NCI-H1436 (cell line): ENCODE results near the gene ERG28.
"Not testable (repeated sequence)": the region's sequence is repeated elsewhere in the genome, so short reads cannot be mapped to it uniquely, and the experiment has no call there.

ENCODE experiments used
- DNase-seq: peaks from one replicate; lab custom pipeline; 2025; lab: John Stamatoyannopoulos, UW

Gene ERG28

DNA sequence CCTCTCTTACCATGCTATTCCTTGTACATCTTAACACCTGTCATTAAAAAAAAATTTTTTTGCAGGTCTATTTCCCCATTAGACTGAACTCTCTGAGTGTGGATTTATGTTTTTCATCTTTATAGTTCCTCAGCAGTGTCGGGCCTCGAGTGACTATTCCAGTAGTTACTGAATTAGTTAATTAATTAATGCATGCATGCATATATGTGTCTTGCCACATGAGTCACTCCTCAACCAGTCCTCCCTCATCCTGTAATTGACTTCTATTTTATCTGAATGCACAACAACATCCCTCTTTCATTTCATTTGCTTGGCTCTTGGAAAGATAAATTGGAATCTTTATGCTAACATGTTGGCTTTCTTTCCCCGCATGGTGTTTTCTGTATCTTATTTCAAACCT lies 35.6 kb downstream of the ERG28 start:
- DNase-seq, result no peak

DNA sequence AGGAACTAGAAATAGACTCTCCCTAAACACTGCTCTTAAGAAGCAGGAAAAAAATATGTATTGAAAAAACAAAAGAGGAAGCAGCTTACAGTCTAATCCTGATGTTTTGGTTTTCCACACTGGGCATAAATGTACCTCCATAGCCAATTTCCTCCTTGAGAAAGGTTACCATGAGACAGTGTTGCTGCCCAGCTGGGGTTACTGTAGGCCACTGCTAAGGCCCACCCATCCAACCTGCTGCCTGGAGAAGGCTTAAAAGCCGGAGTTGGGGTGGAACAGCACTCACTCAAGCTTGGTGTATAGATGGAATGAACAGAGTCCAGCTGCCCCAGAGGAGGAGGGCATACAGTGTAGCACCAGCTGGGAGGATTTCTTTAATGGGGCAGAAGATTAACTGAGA lies 41.1 kb downstream of the ERG28 start:
- no peak for DNase-seq

DNA sequence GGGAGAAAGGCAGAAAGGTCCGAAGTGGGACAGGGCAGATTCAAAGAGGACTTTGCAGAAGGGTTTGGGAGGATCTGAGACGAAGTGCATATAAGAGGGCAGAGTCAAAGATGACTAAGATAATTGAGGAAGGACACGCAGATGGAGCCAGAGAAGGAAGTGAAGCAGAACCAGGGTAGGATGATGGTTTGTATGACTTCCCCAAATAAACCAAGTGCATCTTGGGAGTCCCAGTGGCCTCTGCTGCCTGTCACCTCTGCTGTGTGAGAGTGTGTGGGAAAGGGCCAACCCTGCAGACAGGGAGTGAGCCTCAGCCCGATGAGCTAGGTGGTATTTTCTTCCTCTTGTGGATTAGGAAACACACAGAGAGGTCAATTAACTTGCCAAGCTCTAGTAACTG lies 45.5 kb downstream of the ERG28 start:
- no peak for DNase-seq

DNA sequence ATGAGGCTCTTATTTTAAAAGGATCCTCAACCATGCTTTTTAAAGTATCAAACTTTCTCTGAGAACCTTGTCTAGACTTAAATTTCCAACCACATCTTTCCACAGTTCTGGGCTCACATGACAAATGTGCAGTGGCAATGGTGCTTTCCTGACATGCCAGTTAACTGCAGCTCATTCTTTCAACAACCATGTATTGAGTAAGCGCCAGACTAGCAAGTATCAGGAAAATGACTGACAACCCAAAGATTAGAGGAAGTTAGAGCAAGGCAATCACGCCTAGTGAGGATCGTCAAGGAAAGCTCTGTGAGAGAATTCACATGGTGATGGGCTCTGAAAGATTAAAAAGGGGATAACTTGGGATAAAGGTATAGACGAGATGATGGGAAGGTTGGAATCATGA lies 46.5 kb downstream of the ERG28 start:
- DNase-seq, result no peak

DNA sequence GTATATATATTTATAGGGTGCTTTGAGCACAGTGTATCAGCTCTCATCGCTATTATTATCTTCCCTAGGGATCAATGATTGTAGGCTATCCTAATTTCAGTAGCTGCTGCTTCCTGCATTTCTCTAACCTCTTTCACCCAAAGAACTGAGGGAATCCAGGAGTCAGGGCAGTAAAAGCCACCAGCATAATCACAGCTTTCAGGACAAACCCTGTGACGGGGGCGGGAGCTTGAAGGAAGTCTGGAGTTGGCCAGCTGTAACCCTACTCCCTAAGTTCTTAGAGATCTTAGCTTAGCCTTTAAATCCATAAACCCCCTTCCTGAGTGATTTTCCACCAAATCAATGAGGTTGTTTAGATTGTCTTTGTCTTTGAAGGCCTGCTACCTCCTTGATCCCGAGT lies 48.5 kb downstream of the ERG28 start:
- no peak for DNase-seq

DNA sequence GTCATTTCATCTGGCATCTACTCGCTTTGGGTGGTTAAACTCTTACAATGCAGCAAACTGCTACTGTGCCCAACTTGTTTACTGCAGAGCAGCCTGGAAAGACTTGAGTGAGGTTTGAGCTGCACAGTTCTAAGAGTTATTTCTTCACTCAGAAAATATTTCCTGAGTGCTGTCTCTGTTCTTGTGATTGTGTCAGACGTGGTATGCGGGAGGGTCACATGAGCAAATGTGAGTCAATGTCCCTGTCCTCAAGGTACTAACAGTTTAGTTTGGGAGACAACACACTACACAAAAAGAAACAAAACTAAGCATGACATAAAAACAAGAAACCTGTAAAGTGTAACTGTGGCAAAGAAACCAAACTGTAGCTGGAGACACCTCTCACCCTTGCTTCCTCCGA lies 49.8 kb downstream of the ERG28 start:
- no peak for DNase-seq

DNA sequence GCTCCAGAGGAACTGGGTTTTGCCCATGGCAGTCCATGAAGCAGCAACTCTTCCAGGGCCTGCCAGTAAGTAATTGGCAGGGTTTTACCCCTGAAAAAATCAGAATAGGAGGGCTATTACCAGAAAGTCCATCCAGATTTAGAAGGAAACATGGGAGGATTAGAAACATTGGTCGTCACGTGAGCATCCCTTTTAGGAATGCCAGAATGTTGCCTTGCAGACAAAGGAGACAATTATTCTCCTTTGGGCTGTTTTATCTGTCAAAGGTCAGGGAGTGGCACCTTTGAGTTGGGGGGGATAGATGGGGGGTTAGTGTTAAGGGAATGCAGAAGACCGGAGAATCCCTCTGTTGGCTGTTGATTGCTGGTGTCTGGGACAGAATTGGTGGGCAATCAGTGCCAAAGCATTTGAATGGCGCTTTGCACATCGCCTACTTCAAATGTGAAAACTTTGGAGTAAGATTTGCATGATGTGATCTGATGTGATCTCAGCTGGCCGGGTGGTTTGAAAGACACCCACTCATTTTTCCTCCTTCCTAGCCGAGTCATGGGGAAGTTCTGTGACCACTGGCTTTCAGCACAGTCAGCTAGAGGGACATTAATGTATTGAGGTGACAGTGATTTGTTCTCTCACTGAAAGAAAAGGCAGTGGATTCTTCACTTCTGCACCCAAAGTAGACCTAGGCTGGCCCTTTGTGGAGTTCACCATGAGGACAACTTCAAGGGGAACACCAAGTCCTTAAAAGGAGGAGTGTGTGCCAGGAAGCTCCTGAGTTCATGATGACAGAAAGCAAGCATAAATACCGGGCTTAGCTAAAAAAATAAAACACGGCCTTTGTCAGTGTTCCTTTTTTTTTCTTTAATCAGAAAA lies 50.8 kb downstream of the ERG28 start:
- no peak for DNase-seq

DNA sequence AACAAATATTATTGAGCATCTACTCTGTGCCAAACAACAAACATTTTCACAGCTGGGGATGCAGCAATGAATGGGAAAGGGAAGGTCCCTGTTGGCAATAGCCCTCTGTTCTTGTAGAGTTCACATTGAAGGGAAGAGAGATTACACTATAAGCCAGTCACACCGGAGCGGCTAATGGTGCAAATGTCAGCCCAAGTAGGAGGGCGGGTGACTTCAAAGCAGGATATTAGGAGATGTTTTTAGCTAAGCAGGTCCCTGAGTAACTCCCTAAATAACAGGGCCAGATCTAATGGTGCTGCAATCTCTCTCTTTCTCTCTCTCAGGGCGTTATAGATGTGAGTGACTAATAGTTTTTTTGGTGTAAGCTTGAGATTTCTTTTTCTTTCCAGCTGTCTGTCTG lies 51.6 kb downstream of the ERG28 start:
- no peak for DNase-seq

DNA sequence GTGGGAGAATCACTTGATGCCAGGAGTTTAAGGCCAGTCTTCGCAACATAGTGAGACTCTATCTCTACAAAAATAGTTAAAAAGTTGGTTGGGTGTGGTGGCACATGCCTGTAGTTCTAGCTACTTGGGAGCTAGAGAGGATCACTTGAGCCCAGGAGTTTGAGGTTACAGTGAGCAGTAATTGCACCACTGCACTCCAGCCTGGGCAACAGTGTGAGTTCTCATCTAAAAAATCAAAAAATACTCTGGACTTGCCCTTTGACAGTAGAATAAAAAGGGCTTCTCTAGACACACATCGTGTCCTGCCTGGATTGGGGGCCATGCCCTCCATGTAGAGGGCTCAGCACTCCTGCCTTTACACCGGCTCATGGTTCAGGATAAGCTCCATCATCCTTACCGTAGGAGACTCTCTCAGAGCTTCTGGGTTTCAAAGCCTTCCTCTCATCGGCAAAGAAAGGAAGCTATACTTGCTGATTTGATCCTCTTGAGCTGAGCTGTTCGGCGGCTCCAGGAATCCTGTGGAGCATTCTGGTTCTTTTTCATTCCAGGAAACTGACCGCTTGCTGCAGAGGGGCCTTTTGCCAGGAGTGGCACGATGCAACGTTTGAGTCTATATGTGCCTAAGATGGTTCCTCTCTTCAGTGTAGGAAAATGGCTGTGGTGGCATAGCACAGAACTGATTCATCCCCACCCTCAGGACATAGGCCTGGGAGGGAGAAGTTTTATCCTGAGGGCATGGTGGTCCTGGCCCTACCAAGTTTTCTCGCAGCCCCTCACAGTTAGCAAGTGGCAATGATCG lies 52.6 kb downstream of the ERG28 start:
- DNase-seq, result no peak

DNA sequence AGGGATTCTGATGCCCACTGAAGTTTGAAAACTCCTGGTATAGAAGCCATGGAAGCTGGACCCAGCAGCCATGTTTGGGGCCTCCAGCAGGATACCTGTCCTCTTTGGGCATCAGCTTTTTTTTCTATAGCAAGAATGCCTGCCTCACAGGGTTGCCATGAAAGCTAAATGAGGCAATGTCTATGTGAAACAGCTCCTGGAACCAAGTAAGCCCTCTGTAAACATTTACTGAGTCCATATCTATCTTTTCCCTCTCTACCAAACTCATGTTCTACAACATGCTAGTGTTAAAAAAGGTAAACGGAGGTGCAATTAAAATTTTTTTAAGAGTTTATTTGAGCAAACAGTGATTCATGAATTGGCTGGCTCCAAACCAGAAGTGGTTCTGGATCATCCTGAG lies 53.6 kb downstream of the ERG28 start:
- no peak for DNase-seq

DNA sequence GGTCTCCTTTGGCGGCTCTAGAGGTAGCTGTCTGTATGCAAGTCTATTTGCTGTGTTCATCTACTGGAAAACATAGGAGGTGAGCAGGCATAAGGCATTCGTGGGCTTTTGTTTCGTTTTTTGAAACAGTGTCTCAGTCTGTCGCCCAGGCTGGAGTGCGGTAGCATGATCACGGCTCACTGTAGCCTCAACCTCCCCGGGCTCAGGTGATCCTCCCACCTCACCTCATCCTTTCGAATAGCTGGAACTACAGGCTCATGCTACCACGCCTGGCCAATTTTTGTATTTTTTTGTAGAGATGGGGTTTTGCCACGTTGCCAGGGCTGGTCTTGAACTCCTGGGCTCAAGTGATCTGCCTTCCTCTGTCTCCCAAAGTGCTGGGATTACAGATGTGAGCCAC lies 54.8 kb downstream of the ERG28 start:
- no peak for DNase-seq

DNA sequence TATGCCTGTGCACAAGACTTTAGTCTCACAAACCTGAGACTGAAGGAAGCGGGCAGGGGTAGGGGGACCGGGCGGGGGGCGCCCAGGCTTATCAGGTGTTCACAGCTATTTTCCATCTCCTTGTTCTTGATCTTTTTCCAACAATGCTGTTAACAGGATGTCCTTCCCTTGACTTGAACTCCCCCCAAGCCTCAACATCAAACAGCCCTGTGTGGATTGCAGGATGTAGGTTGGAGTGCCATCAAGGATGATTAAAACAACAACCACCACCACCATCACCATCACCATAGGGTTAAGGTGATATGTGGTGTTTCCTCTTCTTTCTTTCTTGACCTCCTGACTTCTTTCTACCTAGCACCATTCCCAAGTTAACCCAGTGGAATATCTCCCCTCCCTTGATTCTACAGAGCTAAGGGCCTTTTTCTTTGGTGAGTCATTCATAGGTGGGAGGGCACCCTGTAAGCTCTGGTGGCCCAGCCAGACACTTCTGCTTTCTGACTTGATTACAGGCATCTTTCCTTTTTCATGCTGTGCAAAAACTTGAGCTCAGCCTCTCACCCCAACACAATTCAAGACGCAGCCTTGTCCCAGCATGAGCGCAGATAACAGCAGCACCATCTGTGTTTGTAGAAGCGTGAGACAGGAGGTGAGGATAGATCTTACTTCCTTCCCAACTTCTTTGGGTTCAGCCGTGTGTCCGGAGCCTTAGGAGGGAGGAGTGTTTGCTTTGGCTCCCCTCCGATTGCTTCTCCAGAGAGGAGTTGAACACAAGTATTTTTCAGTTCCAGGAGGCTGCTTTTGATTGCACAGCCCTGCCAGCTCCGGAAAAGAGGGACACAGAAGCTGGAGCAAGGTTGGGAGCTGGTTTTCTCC lies 55.5 kb downstream of the ERG28 start:
- DNase-seq, result no peak

DNA sequence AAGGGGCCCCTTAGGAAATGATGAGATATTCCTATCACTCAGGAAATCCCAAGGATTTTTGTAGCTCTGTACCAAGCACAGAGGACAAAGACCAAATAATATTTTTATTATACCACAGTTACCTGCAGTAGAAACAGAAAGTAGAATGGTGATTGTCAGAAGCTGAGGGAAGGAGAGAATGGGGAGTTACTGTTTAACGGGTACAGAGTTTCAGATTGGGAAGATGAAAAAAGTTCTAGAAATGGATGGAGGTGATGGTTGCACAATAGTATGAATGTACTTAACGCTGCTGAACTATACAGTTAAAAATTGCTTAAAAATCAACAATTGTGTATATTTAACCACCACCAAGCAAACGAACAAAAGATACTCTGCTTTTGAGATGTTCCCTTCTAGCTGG lies 58.2 kb downstream of the ERG28 start:
- DNase-seq, result no peak

DNA sequence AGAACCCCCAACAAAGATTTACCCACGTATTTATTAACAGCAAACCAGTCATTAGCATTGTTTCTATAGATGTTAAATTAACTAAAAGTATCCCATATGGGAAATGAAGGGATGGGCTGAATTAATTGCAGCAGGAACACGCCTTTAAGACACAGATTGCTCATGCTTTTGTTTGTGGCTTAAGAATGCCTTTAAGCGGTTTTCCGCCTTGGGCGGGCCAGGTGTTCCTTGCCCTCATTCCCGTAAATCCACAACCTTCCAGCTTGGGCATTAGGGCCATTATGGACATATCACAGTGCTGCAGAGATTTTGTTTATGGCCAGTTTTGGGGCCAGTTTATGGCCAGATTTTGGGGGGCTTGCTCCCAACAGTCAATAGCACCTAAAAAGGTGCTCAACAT lies 59.6 kb downstream of the ERG28 start:
- not testable (repeated sequence) for DNase-seq

DNA sequence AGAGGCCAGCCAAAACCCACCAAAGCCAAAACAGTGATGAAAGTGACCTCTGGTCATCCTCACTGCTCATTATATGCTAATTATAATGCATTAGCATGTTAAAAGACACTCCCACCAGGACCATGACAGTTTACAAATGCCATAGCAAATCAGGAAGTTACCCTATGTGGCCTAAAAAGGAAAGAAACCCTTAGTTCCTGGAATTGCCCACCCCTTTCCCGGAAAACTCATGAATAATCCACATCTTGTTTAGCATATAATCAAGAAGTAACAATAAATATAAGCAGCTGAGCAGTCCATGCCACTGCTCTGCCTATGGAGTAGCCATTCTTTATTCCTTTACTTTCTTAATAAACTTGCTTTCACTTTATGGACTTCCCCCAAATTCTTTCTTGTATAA lies 60.6 kb downstream of the ERG28 start:
- DNase-seq, result not testable (repeated sequence)
